Loucy (cell line): ENCODE measurements around the gene MPHOSPH9.
"Not testable (repeated sequence)": the region's sequence is repeated elsewhere in the genome, so short reads cannot be mapped to it uniquely, and the experiment has no call there.

ENCODE experiments used
- CTCF ChIP-seq: fragments of 200-600 bp; sonication (generic); conservative IDR thresholded peaks from 2 replicates; pipeline ENCODE4 v1.5.1; 2014; ENCODE audit warnings: mild to moderate bottlenecking, antibody characterized with exemption, low read length
- EZH2phosphoT487 ChIP-seq: fragments of 200-600 bp; IDR thresholded peaks from 2 replicates; pipeline ENCODE4 v1.6.1; 2018; ENCODE audit warnings: antibody characterized with exemption, mild to moderate bottlenecking, moderate library complexity, borderline replicate concordance

DNA sequence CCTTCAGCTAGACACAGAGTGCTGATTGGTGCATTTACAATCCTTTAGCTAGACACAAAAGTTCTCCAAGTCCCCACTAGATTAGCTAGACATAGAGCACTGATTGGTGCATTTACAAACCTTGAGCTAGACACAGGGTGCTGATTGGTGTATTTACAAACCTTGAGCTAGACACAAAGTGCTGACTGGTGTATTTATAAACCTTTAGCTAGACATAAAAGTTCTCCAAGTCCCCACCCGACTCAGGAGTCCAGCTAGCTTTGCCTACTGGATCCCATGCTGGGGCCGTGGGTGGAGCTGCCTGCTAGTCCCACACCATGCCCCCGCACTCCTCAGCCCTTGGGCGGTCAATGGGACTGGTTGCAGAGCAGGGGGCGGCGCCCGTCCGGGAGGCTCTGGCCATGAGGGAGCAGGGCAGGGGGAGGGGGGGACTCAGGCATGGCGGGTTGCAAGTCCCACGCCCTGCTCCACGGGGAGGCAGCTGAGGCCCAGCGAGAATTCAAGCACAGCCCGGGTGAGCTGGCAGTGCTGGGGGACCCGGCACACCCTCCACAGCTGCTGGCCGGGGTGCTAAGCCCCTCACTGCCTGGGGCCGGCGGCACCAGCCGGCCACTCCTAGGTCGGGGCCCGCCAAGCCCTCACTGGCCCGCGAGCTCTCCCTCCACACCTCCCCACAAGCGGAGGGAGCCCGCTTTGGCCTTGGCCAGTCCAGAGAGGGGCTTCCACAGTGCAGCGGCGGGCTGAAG lies 16.2 kb upstream of the MPHOSPH9 start:
- TF ChIP-seq CTCF, EZH2phosphoT487: not testable (repeated sequence)
